NCI-H69 (cell line): ENCODE measurements around the gene GRIPAP1.

Experiments
- DNase-seq: peaks from one replicate; lab custom pipeline; 2025; lab: John Stamatoyannopoulos, UW

Gene GRIPAP1

DNA sequence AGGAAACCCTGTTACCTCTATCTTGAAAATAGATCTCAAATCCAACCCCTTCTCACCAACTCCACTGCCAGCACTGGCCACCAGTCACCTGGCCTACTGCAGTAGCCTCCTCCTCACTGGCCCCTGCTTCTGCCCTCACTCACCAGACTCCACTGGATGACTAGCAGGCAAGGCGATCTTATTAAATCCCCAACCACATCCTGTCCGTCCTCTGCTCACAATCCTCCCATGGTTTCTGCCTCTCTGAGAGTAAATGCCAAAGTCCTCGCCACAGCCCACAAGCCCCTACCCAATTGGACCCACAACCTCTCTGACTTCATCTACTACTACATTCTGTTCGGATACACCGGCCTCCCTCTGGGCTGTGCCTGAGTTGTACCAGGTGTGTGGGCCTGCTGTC, 77.8 kb downstream of the GRIPAP1 start:
- DNase-seq, result no peak

DNA sequence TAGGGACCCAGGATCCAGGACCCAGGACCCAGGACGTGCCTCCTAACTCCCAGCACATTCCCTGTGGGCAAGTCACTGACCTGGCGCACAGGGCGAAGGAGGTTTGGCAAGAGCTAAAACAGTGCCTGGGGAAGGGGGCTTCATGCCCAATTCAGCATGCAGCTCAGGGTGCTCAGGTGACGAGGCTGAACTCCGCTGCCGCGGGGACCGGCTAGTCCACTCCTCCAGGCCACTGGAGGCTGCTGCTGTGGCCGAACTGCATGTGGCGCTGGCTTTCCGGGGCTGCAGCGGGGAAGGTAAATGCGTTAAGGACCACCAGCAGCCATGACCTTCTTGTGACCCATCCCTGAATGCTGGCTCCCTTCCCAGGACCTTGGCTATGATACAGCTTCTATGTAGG, 78.3 kb downstream of the GRIPAP1 start:
- no peak for DNase-seq
